Measurements from ENCODE around the gene POFUT2.
"Not testable (repeated sequence)": the region's sequence is repeated elsewhere in the genome, so short reads cannot be mapped to it uniquely, and the experiment has no call there.

POFUT2 gene

GRCh38 chr21:45312296-45312695 is 24.6 kb upstream of the POFUT2 start:
- no peak for FAIRE-seq

GRCh38 chr21:45310459-45310858 is 22.8 kb upstream of the POFUT2 start:
- DNase-seq (ENCODE audit: low spot score): no peak
- no peak for FAIRE-seq

More at GRCh38 chr21:45312296-45312695, 24.6 kb upstream of the POFUT2 start:
- no peak for DNase-seq (ENCODE audit: low spot score)

- FAIRE-seq: peak; percentile 95
- no peak for DNase-seq (ENCODE audit: low spot score)
Observed at GRCh38 chr21:45309987-45310381, 22.3 kb upstream of the POFUT2 start.

- DNase-seq (ENCODE audit: low spot score) (peak; percentile 69), FAIRE-seq (no peak)
Observed at GRCh38 chr21:45309069-45309986, 21.6 kb upstream of the POFUT2 start.

- no peak for FAIRE-seq
- DNase-seq (ENCODE audit: low spot score): no peak
Observed at GRCh38 chr21:45308194-45309068, 20.7 kb upstream of the POFUT2 start.

GRCh38 chr21:45307597-45308158 is 20.0 kb upstream of the POFUT2 start:
- FAIRE-seq: peak; percentile 98
- DNase-seq (ENCODE audit: low spot score): not testable (repeated sequence)

- no peak for FAIRE-seq
Observed at GRCh38 chr21:45306832-45307571, 19.3 kb upstream of the POFUT2 start.

GRCh38 chr21:45306453-45306831 is 18.7 kb upstream of the POFUT2 start:
- no peak for FAIRE-seq
- DNase-seq (ENCODE audit: low spot score): no peak

More at GRCh38 chr21:45306832-45307571, 19.3 kb upstream of the POFUT2 start:
- DNase-seq (ENCODE audit: low spot score): peak; percentile 55

GRCh38 chr21:45305836-45306235 is 18.1 kb upstream of the POFUT2 start:
- FAIRE-seq: no peak
- DNase-seq (ENCODE audit: low spot score): no peak

- no peak for FAIRE-seq
- no peak for DNase-seq (ENCODE audit: low spot score)
Observed at GRCh38 chr21:45304945-45305344, 17.2 kb upstream of the POFUT2 start.

- DNase-seq (ENCODE audit: low spot score) (no peak), FAIRE-seq (no peak)
Observed at GRCh38 chr21:45304476-45304830, 16.8 kb upstream of the POFUT2 start.

GRCh38 chr21:45303751-45304475 is 16.2 kb upstream of the POFUT2 start:
- FAIRE-seq (no peak), DNase-seq (ENCODE audit: low spot score) (no peak)

- no peak for FAIRE-seq
- DNase-seq (ENCODE audit: low spot score): no peak
Observed at GRCh38 chr21:45303091-45303615, 15.5 kb upstream of the POFUT2 start.

GRCh38 chr21:45302082-45303061 is 14.7 kb upstream of the POFUT2 start:
- FAIRE-seq (no peak), DNase-seq (ENCODE audit: low spot score) (no peak)

- FAIRE-seq: no peak
- no peak for DNase-seq (ENCODE audit: low spot score)
Observed at GRCh38 chr21:45301521-45302081, 13.9 kb upstream of the POFUT2 start.

GRCh38 chr21:45300786-45301520 is 13.3 kb upstream of the POFUT2 start:
- FAIRE-seq: no peak
- no peak for DNase-seq (ENCODE audit: low spot score)

GRCh38 chr21:45299864-45300785 is 12.4 kb upstream of the POFUT2 start:
- no peak for DNase-seq (ENCODE audit: low spot score)
- no peak for FAIRE-seq
